HG03442 (cell line): ENCODE data around the gene RBP5.

Experiments used
- ATAC-seq: cut with Tn5 transposase; IDR thresholded peaks from one replicate; pipeline ENCODE4 v1.9.1; 2021; ENCODE audit warnings: mild to moderate bottlenecking, moderate library complexity; ENCODE audit not compliant: unreplicated experiment

Gene RBP5

DNA sequence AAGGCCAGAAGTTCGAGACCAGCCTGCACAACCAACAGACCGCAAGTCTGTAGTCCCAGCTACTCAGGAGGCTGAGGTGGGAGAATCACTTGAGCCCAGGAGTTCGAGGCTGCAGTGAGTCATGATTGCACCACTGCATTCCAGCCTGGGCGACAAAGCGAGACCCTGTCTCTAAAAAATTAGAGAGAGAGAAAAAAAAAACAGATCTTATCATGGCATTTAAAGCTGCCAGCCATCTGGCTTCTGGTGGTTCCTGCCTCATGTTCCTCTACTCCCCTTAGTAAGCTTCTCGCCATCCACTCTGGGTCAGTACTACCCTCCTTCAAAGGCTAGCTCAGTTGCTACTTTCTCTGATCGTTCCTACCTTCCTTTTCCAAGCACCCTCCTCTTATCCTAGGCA lies 17.5 kb upstream of the RBP5 start:
- no peak for ATAC-seq

- no peak for ATAC-seq
Observed at GRCh38 chr12:7145671-7146070, 17.0 kb upstream of the RBP5 start.

- no peak for ATAC-seq
Observed at GRCh38 chr12:7144414-7145120, 15.9 kb upstream of the RBP5 start.

DNA sequence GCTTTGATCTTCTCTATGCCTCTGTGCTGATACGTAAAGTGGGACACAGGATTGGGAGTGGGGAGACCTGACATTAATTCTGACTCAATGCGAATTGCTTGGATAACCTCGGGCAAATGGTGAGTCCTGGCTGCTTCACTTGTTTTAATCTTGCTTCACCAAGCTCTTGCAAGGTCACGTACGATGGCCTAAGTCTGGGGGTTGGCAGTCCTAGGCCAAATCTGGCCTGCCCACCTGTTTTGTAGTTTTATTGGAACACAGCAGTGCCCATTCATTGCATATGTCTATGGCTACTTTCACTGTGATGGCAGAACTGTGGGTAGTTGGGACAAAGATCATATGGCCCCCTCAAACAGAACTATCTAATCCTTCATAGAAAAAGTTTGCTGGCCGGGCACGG lies 14.9 kb upstream of the RBP5 start:
- no peak for ATAC-seq

DNA sequence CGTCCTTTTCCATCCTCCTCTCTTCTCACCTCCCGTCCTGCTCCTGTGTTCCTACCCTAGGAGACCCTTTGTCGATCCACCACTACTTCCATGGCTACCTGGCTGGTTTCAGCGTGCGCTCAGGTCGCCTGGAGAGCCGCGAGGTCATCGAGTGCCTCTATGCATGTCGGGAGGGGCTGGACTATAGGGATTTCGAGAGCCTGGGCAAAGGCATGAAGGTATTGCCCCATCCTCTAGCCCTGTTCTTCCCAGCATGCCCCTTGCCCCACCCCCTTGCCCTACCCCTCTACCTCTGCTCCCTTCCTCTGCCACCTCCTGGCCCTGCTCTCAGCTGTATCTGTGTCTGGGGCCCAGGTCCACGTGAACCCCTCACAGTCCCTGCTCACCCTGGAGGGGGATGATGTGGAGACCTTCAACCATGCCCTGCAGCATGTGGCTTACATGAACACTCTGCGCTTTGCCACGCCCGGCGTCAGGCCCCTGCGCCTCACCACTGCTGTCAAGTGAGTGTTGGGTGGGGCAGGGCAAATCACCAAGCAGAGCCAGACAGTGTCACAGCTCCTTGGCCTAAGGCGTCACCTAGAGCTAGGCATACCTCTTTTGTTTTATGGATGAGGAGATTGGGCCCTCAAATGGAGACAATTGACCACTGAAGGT lies 14.2 kb upstream of the RBP5 start:
- ATAC-seq = no peak

GRCh38 chr12:7142056-7142644 lies 13.5 kb upstream of the RBP5 start:
- ATAC-seq = no peak

- ATAC-seq = no peak
Observed at GRCh38 chr12:7141351-7142005, 12.8 kb upstream of the RBP5 start.

DNA sequence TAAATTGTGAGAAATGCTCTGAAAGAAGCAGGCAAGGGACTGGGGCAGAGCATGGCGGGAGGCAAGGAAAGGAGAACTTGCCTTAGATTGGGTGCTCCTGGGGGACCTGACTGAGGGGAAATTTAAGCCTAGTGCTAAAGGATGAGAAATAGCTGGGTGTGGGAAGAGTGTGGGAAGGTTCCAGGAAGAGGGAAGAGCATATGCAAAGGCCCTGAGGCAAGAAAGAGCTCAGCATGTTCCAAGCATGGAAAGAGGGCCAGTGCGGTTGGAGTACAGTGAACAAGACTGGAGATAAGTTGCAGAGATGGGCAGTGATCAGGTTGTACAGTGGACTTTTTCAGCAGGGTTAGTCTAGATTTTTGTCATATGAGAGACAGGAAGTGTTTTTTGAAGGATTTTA lies 10.5 kb upstream of the RBP5 start:
- no peak for ATAC-seq

- no peak for ATAC-seq
Observed at GRCh38 chr12:7137908-7138307, 9.2 kb upstream of the RBP5 start.

DNA sequence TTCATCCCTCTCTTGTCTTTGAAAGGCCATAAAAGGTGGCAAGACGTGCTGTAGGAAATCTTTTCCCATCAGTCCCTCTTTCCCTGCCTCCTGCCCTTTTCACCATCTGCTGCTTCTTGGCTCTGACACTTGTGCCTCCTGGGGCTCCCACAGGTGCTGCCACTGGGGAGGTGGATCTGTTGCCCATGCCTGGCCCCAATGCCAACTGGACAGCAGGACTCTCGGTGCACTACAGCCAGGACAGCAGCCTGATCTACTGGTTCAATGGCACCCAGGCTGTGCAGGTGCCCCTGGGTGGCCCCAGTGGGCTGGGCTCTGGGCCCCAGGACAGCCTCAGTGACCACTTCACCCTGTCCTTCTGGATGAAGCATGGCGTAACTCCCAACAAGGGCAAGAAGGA lies 8.0 kb upstream of the RBP5 start:
- no peak for ATAC-seq

GRCh38 chr12:7136071-7136470 lies 7.4 kb upstream of the RBP5 start:
- ATAC-seq = no peak

DNA sequence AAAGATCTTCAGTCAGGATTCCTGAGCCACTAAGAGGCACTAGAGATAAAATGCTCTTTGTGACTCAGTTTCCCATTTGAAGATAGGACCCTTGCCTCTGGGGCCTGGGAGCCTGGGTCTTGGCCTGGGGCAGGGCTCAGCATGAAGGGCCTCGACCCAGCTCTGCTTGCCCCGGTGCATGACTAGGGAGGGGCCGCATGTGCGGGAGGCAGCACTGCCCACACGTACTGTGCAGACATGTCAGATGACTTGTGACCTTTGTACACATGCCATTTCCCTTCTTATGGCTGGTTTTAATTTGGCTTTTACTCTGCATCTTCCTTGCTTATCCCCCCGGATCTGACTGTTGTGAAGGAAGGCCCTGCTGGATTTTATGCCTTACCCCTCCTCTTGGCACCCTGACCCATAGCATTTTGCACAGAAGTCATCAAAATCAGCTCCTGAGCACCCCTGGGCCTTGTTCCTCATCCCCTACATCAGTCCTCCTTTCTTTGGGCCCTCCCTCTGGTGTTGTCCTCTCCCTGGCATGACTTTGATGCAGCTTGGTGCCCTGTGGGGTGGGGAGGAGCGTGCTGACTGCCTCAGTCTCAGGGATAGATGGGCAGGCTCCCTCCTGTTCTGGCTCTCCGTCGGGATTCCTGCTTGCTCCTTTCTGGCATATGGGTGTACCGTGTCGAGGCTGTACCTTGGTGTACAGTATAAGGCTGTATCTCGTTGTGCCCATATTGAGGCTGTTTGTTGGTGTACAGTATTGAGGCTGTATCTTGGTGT lies 5.9 kb upstream of the RBP5 start:
- ATAC-seq = no peak

DNA sequence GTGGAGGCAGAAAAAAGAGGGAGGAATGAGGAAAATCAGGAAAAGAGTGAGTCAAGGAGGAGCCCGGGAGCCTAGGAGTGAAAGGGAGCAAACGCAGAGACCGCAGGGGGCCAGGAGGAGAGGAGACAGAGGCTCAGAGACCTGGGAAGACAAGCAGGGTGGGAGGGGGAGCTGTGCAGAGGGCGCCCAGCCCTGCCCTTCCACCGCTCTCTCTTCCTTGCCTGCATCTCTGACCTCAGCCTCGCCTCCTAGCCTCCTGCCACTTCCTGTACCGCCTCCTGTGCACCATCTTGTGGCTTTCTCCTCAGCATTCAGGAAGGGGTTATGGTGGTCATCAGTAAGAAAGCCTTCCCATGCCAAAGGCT lies 2.8 kb upstream of the RBP5 start:
- no peak for ATAC-seq

- peak; percentile 34 for ATAC-seq
Observed at GRCh38 chr12:7130701-7131501, 2.2 kb upstream of the RBP5 start.

- peak; percentile 67 for ATAC-seq
Observed at GRCh38 chr12:7129872-7130691, 1.4 kb upstream of the RBP5 start, which contains the start of gene CLSTN3. CLSTN3 (plus strand) TSS chr12:7130371; CDS start chr12:7130649, 278 bp downstream.

GRCh38 chr12:7129287-7129871 lies 690 bp upstream of the RBP5 start:
- ATAC-seq = peak; percentile 10

DNA sequence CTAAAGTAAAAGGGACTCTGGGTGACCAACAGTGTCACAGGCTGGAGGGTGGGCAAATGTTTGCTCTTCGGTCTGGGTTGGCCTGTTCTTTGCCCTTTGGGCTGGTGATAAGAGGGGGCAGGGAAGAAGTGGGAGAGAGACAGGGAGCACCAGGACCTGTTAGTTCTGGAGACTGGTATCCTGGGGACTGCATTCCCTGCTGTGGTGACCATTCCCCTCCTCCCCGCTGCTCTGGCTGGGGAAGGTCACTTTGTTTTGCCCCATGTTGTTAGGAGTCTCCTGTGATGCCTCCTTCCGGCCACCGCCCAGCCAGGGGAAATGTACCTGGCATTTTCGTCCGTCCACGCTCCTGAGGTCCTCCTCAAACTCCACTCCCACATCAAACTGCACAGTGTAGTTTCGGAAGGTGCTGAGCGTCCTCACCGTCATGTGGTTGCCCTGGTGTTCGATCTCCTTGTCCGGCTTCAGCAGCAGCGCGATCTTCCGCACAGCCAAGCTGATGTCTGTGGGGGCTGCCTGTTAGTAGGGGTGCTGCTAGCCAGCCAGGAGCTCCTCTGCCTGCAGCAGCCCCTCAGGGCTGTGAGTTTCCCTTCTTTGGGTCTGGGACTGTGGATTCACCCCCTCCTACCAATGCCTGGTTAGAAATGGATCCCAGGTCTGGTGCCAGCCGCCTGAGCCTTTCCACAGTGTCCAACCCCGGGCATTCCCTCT lies 618 bp downstream of the RBP5 start:
- no peak for ATAC-seq

- no peak for ATAC-seq
Observed at GRCh38 chr12:7125632-7126227, 3.0 kb downstream of the RBP5 start.
